HG03520 (cell line): ENCODE data around the gene CCDC157.

Source experiments
- ATAC-seq: cut with Tn5 transposase; IDR thresholded peaks from one replicate; pipeline ENCODE4 v1.9.1; 2021; ENCODE audit warnings: mild to moderate bottlenecking, moderate library complexity; ENCODE audit not compliant: unreplicated experiment

The CCDC157 gene

DNA sequence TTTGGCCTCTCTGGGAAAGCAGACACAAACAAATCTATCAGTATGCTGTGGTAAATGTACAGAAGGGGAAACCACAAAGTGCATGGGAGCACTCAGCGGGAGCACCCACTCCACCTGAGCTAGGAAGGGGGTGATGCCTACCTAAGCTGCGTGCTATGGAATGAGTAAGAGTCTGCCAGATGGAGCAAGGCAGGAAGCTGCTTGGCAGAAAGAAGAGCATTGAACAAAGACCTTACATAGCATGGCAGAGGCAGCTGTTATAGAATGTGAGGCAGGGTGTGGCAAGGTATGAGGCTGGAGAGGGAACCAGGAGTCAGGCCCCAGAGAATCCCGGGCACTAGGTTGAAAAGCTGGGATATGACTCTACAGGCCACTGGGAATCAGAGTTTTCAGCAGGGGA lies 55.0 kb downstream of the CCDC157 start:
- no peak for ATAC-seq

DNA sequence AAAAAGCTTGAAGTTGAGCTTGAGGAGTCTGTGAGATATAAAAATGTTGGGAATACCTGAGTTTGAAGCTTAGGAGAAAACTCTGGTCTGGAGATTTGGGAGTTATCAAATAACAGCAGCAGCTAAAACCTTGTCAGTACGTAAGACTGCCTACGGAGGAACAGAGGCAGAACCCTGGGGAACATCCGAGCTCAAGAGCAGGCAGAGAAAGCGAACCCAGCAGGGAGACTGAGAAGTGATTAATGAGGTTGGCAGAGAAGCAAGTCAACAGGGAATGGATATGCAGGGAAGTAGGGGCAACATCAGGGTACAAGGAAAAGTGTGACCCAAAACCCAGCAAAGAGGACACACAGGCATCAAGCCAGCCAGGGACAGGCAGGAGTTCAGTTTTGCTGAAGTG lies 56.2 kb downstream of the CCDC157 start:
- no peak for ATAC-seq

DNA sequence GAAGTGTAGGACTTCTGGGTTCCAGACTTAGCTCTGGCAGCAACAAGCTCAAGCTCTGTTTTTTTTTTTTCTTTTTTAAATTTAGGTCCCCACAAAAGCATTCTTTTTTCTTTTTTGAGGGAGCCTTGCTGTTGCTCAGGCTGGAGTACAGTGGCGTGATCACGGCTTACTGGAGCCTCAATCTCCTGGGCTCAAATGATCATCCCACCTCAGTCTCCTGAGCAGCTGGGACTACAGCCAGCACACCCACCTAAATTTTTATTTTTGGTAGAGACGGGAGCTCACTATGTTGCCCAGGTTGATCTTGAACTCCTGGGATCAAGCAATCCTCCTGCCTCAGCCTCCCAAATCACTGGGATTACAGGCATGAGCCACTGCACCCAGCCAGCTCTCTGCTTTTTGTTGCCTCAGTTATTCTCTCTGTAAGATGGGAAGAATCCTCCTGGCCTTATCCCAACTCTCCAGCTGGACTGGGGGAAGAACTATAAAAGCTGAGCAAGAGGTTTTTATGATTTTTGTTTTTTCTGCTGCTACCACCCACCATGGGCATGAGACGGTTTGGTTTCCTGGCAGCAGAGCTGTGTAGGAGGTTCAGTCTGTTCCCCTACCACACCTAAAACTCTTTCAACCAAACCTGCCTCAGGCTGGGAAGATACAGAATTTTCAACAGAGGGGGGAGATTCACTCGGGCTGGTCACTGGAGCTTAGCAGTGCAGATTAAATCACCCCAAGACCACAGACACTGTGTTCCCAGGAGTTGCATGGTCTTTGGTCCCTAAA lies 57.1 kb downstream of the CCDC157 start:
- no peak for ATAC-seq

DNA sequence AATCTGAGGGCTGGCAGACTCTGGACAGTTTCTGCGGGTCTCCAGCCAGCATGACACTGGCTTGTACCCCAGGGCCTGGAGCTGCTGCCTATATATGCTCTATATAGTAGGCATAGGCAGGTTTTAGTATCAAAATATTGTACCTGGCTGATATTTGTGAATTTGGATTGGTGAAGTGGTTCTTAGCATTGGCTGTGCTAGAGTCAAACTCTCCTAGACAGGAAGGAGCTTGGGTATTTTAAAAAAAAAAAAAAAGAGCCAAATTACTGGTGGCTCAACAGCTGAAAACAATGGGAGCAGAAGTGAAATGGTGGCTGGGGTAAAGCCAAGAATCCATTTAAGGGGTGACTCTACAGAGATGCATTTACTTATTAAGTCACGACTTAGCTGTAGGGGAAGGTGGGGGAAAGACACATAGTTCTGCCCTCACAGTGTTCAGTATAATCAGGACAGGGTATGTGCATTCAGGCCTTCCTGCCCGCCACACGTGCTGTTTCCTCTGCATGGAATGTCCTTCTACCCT lies 57.8 kb downstream of the CCDC157 start:
- no peak for ATAC-seq

DNA sequence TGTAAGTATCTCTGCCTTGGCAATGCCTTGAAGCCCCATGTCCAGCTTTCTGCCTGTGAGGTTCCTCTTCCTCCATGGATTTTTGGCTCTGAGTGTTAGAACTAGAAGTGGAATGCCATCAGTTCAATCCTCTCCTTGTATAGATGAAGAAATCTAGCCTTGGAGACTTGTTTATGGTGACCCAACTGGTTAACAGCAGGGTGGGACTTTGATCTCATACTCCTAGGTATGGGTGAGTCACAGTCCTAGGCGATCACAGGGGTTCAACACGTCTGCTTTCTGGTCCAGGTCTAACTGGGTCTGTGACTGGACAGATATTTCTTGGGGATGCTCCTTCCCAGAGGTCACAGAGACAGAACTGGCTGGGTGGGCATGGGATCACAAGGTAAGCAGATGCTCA lies 59.6 kb downstream of the CCDC157 start:
- no peak for ATAC-seq

DNA sequence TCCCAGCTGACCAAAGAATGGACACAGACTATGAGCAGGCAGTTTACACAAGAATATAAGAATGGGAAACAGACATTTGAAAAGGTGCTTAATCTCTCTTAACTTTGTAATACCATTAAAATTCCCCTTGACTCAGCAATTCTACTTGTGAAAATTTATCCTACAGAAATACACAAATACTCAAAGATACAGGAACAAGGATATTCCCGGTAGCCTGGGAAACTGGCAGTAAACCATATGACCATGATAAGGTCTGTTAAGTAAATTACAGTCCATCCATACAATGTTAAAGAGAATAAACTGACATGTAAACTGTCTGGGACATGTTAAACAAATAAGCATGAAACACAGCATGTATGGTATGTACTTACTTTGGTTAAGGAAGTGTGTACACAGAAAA lies 60.0 kb downstream of the CCDC157 start:
- ATAC-seq, result no peak

DNA sequence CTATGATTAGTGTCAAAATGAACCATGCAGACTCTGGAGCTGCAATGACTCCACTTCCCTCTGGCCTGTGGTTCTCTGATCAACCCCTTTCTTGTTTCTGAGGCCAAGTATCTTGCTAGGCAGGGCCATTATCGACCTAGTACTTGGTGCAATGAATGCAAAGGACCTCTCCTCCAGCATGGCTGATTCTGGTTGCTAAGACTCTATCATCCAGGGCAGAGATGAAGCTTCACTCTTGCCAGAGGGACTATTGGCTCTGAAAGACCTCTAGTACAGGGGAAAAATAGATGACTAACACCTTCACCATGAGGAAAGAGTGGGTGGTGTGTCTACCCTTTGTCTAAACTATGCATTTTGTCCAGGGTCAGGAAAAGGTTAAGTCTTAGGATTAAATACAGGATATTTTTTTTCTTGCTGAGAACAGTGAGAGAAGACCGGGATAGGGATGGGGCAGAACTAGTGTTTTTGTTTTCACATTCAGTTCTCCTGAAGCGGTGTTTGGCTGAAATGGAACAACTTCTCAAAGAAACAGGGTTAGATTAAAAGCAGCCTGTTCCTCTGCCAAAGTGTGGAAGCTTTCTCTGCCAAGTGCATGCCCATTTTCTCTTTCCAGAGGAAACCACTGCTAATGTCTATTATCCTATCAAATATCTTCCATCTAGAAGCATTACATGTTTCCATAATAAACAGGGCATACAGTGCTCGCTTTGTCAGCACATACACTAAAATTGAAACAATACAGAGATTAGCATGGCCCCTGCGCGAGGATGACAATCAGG lies 63.7 kb downstream of the CCDC157 start:
- no peak for ATAC-seq

DNA sequence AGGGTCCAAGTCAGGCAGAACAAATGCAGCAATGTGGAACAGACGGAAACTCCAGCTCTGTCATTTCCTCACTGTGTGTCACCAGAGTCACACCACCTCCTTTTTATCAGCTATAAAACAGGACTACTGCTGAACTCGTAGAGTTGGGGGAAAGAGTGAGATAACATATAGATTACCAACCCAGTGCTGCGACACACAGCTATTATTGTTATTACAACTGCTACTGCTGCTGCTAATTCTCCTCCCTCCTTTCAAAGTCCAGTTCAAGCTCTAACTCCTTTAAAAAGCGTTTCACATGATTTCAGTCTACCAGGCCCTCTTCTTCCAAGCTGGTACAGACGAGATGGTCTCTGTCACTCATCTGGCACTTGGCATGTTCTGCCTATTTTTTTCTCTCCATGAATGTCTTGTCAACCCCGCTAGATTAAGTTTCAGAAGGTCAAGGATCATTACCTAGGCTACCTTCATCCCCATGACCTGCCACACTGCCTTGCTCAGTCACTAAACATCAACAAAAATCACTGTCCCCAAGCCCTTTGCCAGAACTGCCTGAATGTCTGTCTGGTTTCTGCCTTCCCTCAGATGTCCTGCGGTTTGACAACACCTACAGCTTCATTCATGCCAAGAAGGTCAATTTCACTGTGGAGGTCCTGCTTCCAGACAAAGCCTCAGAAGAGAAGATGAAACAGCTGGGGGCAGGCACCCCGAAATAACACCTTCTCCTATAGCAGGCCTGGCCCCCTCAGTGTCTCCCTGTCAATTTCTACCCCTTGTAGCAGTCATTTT lies 65.1 kb downstream of the CCDC157 start:
- no peak for ATAC-seq

DNA sequence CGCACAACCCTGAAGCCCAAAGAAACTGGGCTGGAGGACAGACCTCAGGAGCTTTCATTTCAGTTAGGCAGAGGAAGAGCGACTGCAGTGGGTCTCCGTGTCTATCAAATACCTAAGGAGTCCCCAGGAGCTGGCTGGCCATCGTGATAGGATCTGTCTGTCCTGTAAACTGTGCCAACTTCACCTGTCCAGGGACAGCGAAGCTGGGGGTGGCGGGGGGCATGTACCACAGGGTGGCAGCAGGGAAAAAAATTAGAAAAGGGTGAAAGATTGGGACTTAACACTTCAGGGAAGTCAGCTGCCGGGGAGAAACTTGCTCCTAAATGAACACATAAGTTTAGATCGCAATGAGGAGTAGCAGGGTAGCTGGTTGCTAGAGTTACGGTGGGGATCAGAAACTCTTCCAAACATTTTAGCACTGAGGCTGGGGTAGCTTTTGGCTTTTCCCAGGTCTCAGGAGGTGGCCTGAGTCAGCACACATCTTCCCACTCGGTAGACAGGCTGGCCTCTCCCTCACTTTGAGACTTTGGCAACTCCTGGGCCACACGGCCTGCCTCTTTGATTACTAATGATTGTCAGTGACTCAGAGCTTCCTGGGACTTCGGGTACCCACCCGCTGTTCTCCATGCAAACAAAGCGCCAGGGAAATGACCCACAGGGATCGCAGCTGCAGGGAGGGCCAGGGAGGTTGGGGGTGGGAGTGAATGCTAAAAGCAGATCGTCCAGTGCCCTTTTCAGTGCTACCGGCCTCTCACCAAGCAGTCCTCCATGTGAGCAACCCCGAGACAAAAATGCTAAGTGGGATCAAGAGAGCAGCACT lies 65.9 kb downstream of the CCDC157 start:
- no peak for ATAC-seq

DNA sequence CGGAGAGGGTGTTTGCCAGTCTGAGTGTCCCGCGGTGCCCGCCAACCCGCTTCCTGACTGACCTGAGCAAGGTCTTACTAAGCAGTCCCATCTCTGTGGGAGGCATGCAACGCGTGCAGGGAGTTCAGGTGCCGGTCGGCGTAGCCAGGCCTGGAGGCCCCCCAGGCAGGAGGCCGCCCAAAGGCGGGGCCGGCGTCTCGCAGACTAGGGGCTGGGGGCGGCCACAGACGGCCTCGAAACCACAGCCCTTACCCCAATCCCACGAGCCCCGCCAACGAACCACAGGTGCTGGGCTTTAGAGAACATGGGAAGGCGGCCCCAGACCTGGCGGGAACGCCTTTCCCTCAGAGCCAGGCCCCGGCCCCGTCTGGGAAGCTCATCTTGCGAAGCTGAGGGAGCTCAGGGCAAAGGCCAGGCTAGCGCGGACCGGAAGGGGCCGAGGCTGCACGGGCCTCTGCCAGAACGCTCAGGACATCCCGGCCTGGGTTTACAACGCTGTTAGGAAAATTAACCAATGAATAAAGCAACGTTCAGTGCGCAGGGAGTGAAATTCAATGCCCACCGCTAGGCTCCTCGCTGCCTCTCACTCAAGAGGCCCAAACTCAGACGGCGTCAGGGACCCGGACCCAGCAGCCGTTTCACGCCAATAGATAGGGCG lies 66.6 kb downstream of the CCDC157 start:
- peak; percentile 24 for ATAC-seq

DNA sequence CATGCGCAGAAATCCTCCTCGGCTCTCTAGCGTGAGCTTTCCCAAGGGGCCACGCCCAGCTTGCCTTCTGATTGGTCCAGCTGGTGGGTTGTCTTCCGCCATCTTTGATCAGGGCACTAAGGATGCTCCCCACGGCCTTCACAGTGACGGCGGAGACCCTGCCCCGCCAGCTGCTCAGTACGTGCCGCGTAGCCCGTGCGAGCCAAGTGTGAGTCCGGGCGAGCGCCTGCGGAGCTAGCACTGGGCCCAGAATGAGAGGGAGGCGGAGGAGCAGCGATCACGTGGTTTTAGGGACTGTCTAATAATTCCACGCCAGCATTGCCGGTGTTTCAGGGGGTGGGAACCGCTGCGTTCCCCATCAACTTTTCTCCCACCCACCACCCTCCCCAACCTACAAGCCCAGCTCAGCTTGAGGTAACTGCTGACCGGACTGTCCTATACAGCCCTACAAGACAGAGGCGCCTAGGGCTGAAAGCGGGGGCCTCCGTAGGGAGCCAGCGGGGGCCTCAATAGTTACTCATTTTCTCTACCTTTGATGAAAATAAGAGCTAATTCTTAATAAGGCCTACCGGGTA lies 67.2 kb downstream of the CCDC157 start:
- ATAC-seq, result peak; percentile 82

DNA sequence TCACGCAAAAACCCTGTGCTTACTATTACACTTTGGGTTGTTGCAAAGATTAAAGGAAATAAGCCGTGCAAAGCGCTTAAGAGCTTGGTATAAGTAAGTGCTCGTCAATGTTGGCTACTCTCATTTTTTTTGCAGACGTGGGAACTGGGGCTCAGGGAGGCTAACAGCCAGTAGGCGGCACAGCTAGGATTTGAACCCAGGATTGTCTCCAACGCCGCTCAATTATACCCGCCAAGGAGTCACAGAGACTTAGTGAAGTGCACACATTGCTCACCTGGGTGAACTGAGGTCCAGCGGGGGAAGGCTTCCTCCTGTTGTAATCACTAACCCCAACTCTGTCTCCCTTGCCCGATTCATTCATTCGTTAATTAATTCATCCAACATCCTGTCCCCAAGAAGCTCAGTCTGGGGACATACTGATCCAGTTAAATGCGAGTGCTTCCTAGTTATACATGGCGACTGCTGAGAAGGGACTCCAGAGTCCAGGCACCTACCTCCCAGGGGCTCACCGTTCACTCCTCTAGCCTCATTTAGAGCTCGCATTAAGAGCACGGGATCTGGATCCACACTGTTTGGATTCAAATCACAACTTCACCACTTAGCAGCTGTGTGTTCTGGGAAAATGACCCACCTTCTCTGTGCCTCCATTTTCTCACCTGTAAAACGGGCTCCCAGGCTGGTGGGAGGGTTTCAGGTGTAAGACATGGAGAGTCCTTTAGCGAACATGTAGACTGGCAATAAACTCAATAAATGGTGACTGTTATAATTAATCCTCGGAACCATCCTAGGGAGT lies 67.9 kb downstream of the CCDC157 start:
- ATAC-seq, result no peak

DNA sequence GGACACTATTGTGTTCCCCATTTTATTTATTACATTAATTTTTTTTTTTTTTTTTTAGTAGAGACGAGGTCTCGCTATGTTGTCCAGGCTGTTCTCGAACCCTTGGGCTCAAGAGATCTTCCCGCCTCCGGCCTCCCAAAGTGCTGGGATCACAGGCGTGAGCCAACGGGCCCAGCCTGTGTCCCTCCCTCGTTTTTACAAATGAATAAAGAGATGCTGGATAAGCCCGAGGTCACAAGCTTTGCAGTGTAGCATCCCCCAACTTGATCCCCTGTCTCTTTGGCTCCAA lies 68.5 kb downstream of the CCDC157 start:
- ATAC-seq, result no peak

DNA sequence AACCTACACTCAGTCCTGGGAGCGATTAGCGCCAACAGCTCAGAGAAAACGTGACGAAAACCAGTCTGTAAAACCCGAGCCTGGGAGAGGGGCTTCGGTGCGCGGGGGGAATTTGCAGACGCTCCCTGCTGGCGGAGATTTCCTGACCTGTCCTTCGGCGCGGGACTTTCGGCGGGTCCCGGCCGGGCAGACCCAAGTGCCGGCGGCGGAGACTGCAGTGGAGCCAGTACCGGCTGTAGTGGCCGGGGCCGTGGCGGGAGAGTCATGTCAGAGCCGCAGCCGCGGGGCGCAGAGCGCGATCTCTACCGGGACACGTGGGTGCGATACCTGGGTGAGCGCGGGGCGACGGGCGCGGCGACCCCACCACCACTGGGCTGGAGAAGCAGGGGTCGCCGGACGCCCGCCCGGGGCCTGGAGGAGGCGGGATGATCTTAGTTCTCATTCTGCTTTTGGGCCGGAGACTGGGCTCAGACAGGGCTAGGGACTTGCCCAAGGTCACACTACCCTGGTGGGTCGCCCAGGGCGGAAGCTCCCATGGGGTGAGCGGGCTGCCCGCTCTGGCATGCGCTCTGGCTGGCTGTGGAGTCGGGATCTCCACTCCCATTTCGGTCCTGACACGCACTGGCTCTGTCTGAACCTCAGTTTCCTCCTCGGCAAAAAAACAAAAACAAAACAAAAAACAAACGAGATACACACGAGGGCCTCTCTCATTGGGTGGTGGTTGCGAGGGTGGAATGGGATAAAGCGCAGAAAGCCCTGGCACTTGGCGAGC lies 69.0 kb downstream of the CCDC157 start, which contains the start of gene MTFP1:
Gene MTFP1 (plus strand): TSS at position 153 of the 772 bp plus-strand sequence. CDS start 112 bp downstream, at position 265.
- no peak for ATAC-seq
